ENCODE results near the gene TACO1.
A peak's percentile ranks its signal among the peaks of the same experiment; 100 is the strongest.

TACO1 gene

GRCh38 chr17:63641692-63642448, 41.2 kb downstream of the TACO1 start:
- DNase-seq = no peak

GRCh38 chr17:63644846-63645245, 44.2 kb downstream of the TACO1 start:
- DNase-seq = no peak

DNA sequence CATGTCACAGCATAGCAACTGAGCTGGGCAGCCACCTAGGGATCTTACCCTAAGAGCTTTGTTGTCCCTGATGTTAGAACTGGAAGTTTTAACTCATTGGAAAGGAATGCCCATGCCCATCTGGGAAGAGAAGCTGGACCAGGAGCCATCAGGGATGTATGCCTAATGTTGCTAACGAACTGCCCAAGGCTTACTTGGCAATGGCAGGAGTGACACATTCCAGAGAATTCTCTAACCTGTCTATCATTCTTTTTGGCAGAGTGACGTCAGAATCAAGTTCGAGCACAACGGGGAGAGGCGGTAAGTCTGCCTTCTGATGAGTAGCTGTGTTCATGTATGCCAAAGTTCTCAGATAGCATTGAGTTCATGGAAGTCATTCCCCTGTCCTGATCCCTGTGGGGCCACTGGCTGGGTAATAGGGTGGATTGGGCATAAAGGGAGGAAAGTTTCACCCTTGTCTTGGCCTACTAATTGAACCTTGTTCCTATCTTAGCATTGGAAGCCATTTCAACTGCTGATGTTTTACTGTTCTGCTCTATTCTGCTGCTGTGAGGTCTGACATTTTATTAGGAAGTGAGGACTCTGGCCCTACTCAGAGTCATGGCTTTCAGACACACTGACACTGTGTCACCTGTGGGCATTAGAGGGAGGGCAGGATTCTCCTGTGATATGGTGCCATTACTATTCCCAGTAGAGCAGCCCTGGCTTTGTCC, 45.2 kb downstream of the TACO1 start:
- DNase-seq = no peak

DNA sequence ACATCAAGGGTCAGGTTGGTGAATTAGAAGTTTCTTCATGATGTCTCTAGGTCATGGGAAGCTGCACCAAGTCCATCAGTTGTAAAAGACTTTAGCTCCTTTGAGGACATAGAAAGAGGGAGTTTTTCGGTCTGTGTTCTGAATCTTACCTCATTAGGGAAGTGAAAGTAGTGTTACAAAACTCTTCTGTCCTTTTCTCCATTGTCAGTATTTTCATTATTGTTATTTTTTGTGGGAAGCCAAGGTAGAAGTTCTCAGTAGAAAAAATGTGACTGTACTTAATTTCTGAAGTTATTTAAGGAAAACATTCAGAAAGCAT, 45.8 kb downstream of the TACO1 start:
- DNase-seq = no peak

GRCh38 chr17:63647065-63647725, 46.5 kb downstream of the TACO1 start:
- DNase-seq = peak; percentile 3

DNA sequence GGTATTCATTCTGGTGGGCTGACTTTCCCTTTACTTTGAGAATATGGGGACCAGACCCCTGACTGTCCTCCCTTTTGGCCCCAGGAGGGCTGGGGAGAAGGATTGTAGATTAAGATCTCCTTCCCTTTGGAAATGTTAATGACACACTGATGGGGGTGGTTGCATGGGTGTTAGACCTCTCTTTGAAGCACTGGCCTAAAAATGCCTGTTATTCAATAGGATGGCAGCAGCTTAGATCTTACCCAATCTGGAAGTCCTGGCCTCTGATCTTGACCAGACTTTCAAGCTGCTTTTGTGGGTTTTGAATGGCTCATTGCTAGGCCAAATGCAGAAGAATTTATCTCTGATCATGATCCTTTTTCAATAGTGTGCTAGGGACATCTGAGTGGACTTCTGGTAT, 47.2 kb downstream of the TACO1 start:
- no peak for DNase-seq

DNA sequence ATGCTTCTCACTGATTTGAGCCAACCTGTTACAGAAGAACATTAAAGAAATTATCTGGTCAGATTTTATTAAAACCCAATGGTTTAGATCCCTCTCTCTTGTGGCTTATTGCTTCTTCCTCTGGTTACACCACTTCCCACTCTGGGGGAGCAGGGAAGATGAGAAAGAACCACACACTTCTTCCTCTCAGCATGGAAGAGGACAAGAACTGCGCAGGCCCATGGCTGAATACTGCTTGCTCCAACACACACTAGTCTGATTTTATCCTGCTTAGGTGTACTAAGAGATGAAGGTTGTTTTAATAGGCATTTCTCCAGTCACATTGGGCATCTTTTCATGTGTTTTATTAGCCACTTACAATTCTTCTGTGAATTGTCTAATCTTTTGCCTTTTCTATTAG, 49.1 kb downstream of the TACO1 start:
- DNase-seq = no peak

- no peak for DNase-seq
These were observed 51.4 kb downstream of the TACO1 start for GRCh38 chr17:63652106-63652505.

GRCh38 chr17:63653050-63653449, 52.4 kb downstream of the TACO1 start:
- DNase-seq = no peak

DNA sequence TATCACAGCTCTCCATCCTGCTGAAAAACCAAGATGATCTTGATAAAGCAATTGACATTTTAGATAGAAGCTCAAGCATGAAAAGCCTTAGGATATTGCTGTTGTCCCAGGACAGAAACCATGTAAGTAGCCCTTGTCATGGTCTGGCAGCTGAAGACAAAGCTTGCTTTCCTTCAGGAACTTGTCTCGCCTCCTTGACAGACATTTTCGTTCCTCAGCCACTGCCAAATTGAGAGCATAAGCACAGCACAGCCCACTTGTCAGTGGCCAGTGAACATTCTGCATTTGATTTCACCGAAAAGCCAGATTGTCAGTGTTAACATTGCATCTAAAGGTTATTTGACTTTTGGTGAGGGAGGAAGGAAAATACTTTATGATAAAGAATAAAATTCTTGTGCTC, 57.1 kb downstream of the TACO1 start:
- DNase-seq = peak; percentile 54
